H9 (cell line): ENCODE results near the gene CHRNG. TPM values are rescaled to one million over a fixed set of nuclear protein-coding genes. Genes with fewer than 3 reads are reported as not detected.

Experiments
- DNase-seq: peaks from one replicate; pipeline ENCODE4 v3.0.0-alpha.2; 2017
- H2AFZ ChIP-seq: one replicate; pipeline ENCODE4 v1.6.1; 2013; ENCODE audit warnings: mild to moderate bottlenecking, low read length, control low read depth, moderate library complexity
- H2AK5ac ChIP-seq: 2 replicates; pipeline ENCODE4 v1.6.1; 2013; ENCODE audit warnings: low read length, control low read depth, mixed read lengths; ENCODE audit not compliant: insufficient read length
- H2BK120ac ChIP-seq: one replicate; pipeline ENCODE4 v1.6.1; 2013; ENCODE audit warnings: low read depth, mild to moderate bottlenecking, low read length, control low read depth, inconsistent platforms; ENCODE audit not compliant: poor library complexity, severe bottlenecking
- H2BK12ac ChIP-seq: 2 replicates; pipeline ENCODE4 v1.6.1; 2013; ENCODE audit warnings: low read length, control low read depth, mixed read lengths, low read depth; ENCODE audit not compliant: insufficient read length
- H2BK15ac ChIP-seq: 2 replicates; pipeline ENCODE4 v1.6.1; 2013; ENCODE audit warnings: low read depth, low read length, control low read depth
- H2BK20ac ChIP-seq: one replicate; pipeline ENCODE4 v1.6.1; 2013; ENCODE audit warnings: low read depth, mild to moderate bottlenecking, low read length, control low read depth, inconsistent platforms; ENCODE audit not compliant: poor library complexity, severe bottlenecking
- H2BK5ac ChIP-seq: 2 replicates; pipeline ENCODE4 v1.6.1; 2013; ENCODE audit warnings: low read length, control low read depth, mixed read lengths; ENCODE audit not compliant: insufficient read length
- H3K14ac ChIP-seq: 2 replicates; pipeline ENCODE4 v1.6.1; 2013; ENCODE audit warnings: low read length, control low read depth; ENCODE audit not compliant: insufficient read depth
- H3K18ac ChIP-seq: 2 replicates; pipeline ENCODE4 v1.6.1; 2013; ENCODE audit warnings: low read depth, mild to moderate bottlenecking, mixed read lengths, low read length, control low read depth; ENCODE audit not compliant: insufficient read length
- H3K23ac ChIP-seq: 2 replicates; pipeline ENCODE4 v1.6.1; 2013; ENCODE audit warnings: low read length, control low read depth, mixed read lengths, low read depth; ENCODE audit not compliant: insufficient read length
- H3K23me2 ChIP-seq: 2 replicates; pipeline ENCODE4 v1.6.1; 2013; ENCODE audit warnings: low read depth, mild to moderate bottlenecking, mixed read lengths, low read length, control low read depth; ENCODE audit not compliant: insufficient read length, poor library complexity, severe bottlenecking
- H3K27ac ChIP-seq: 2 replicates; pipeline ENCODE4 v1.5.1; 2013; ENCODE audit warnings: low read length, control low read depth, mixed read lengths, low read depth; ENCODE audit not compliant: insufficient read length
- H3K27me3 ChIP-seq: 2 replicates; pipeline ENCODE4 v1.6.1; 2013; ENCODE audit warnings: low read length, control low read depth, inconsistent platforms; ENCODE audit not compliant: insufficient read depth
- H3K4ac ChIP-seq: 2 replicates; pipeline ENCODE4 v1.6.1; 2013; ENCODE audit warnings: low read depth, mild to moderate bottlenecking, control low read depth, inconsistent platforms, low read length, moderate library complexity
- H3K4me1 ChIP-seq: 2 replicates; pipeline ENCODE4 v1.6.1; 2013; ENCODE audit warnings: low read length, control low read depth, inconsistent platforms; ENCODE audit not compliant: insufficient read depth
- H3K4me2 ChIP-seq: 2 replicates; pipeline ENCODE4 v1.6.1; 2013; ENCODE audit warnings: low read length, control low read depth, mixed read lengths; ENCODE audit not compliant: insufficient read length, insufficient read depth
- H3K56ac ChIP-seq: 2 replicates; pipeline ENCODE4 v1.6.1; 2013; ENCODE audit warnings: low read depth, mild to moderate bottlenecking, mixed read lengths, low read length, control low read depth; ENCODE audit not compliant: insufficient read length
- H3K79me1 ChIP-seq: 2 replicates; pipeline ENCODE4 v1.6.1; 2013; ENCODE audit warnings: low read depth, mild to moderate bottlenecking, moderate library complexity, low read length, control low read depth, inconsistent platforms; ENCODE audit not compliant: insufficient read depth, poor library complexity, severe bottlenecking
- H3K79me2 ChIP-seq: 2 replicates; pipeline ENCODE4 v1.6.1; 2013; ENCODE audit warnings: low read length, control low read depth, inconsistent platforms; ENCODE audit not compliant: insufficient read depth
- H3K9ac ChIP-seq: 2 replicates; pipeline ENCODE4 v1.6.1; 2013; ENCODE audit warnings: low read length, control low read depth, mixed read lengths; ENCODE audit not compliant: insufficient read length; ENCODE audit errors: extremely low read depth
- H3K9me3 ChIP-seq: one replicate; pipeline ENCODE4 v1.6.1; 2013; ENCODE audit warnings: low read depth, low read length, inconsistent platforms; ENCODE audit not compliant: control insufficient read depth
- H3T11ph ChIP-seq: one replicate; pipeline ENCODE4 v1.6.1; 2013; ENCODE audit warnings: mild to moderate bottlenecking, low read length, control low read depth, inconsistent platforms
- H4K20me1 ChIP-seq: one replicate; pipeline ENCODE4 v1.6.1; 2013; ENCODE audit not compliant: control insufficient read depth, insufficient read length, insufficient read depth
- H4K5ac ChIP-seq: 2 replicates; pipeline ENCODE4 v1.6.1; 2013; ENCODE audit warnings: low read depth, mild to moderate bottlenecking, mixed read lengths, low read length, control low read depth; ENCODE audit not compliant: insufficient read length
- H4K8ac ChIP-seq: replicated peaks from 2 replicates; pipeline ENCODE4 v1.6.1; 2013; ENCODE audit warnings: low read length, control low read depth, mixed read lengths, low read depth; ENCODE audit not compliant: insufficient read length
- H4K91ac ChIP-seq: 2 replicates; pipeline ENCODE4 v1.6.1; 2013; ENCODE audit warnings: low read depth, mild to moderate bottlenecking, moderate library complexity, mixed read lengths, low read length, control low read depth; ENCODE audit not compliant: insufficient read length
- H3K27ac Mint-ChIP-seq, 3 experiments: 2 replicates in 2 of 3; 3 replicates in 1 of 3; pipeline ENCODE4 v1.8.0; 2020 to 2021; ENCODE audit warnings: mixed read lengths in 3 of 3, mild to moderate bottlenecking in 1 of 3, moderate library complexity in 1 of 3
- H3K27me3 Mint-ChIP-seq: 2 replicates; pipeline ENCODE4 v1.8.0; 2021; ENCODE audit warnings: low read depth, mild to moderate bottlenecking, moderate library complexity, mixed read lengths
- H3K36me3 Mint-ChIP-seq, 3 experiments: 2 replicates in 2 of 3; 3 replicates in 1 of 3; pipeline ENCODE4 v1.8.0; 2020 to 2021; ENCODE audit warnings: low read depth in 3 of 3, mixed read lengths in 3 of 3; ENCODE audit not compliant: insufficient read depth in 1 of 3
- H3K4me1 Mint-ChIP-seq, 2 experiments: 2 replicates each; pipeline ENCODE4 v1.8.0; 2020; ENCODE audit warnings: mixed read lengths in 2 of 2
- H3K4me3 Mint-ChIP-seq, 2 experiments: 2 replicates in 1 of 2; 3 replicates in 1 of 2; pipeline ENCODE4 v1.8.0; 2020 to 2021; ENCODE audit warnings: mild to moderate bottlenecking in 2 of 2, mixed read lengths in 2 of 2, moderate library complexity in 1 of 2
- H3K9me3 Mint-ChIP-seq, 2 experiments: 2 replicates in 1 of 2; 3 replicates in 1 of 2; pipeline ENCODE4 v1.8.0; 2020; ENCODE audit warnings: mild to moderate bottlenecking in 2 of 2, mixed read lengths in 2 of 2, moderate library complexity in 1 of 2
- CTCF ChIP-seq: fragments of 200-600 bp; sonication (generic); conservative IDR thresholded peaks from 3 replicates; pipeline ENCODE4 v1.8.0; 2021; ENCODE audit warnings: antibody characterized with exemption, mild to moderate bottlenecking
- WGBS: extraction: QIAGEN DNeasy Blood & Tissue Kit; methylation state at CpG from one replicate; pipeline ENCODE4 v1.1.7; 2013; ENCODE audit warnings: missing lambda C conversion rate, low lambda C conversion rate, mixed read lengths; ENCODE audit not compliant: insufficient read length; ENCODE audit errors: extremely low coverage; 5-methylcytosine and 5-hydroxymethylcytosine counted together
- total RNA-seq: library from RNA; stranded (reverse); gene quantifications from 2 replicates; pipeline ENCODE4 v1.2.1, GENCODE V29; 2021

CHRNG gene
- total RNA-seq, 1 experiment from 2014 or later = not detected

- no peak overlapping the region for H3K4ac ChIP-seq
- no peak overlapping the region for H3K18ac ChIP-seq
- H3K79me2 ChIP-seq = no peaks in the 10 kb centered on the region
- no peaks in the 10 kb centered on the region for H4K20me1 ChIP-seq
- Mint-ChIP-seq H3K4me3 (no peak overlapping the region; a peak in 1 of 5 replicates), H3K27ac (no peak overlapping the region), H3K27me3 (peaks cover 5% of the 10 kb centered on the region; the same call in 1 of the 2 replicates), H3K36me3 (peaks cover 26 to 30% (median 27%) of the 10 kb centered on the region in 3 experiments), H3K4me1 (peaks cover 7 to 11% of the 10 kb centered on the region in 2 experiments; a peak in 3 of 4 replicates), H3K9me3 (peaks cover 7 to 8% of the 10 kb centered on the region in 2 experiments)
- H4K91ac ChIP-seq = no peak overlapping the region
- no peak overlapping the region for H2AK5ac ChIP-seq
- H3K27me3 ChIP-seq = no peaks in the 10 kb centered on the region; the same call in 1 of the 2 replicates
- no peak overlapping the region for H3K56ac ChIP-seq
- no CpG with 5 or more reads among the region's 19 CpGs for WGBS
- H3K4me2 ChIP-seq = no peak overlapping the region
- no peak overlapping the region for H2BK5ac ChIP-seq
- H3K23me2 ChIP-seq = no peaks in the 10 kb centered on the region
- H3K79me1 ChIP-seq = no peaks in the 10 kb centered on the region
- H4K5ac ChIP-seq = no peak overlapping the region
- H3K9ac ChIP-seq = no peak overlapping the region
- no peaks in the 10 kb centered on the region for H3K4me1 ChIP-seq
- H3K14ac ChIP-seq = no peak overlapping the region
- no peak overlapping the region for H2BK120ac ChIP-seq
- H3T11ph ChIP-seq = no peak overlapping the region
- no peak overlapping the region for H2BK12ac ChIP-seq
- no peaks in the 10 kb centered on the region for H3K9me3 ChIP-seq
- no peak for TF ChIP-seq CTCF
- H2BK15ac ChIP-seq = no peak overlapping the region
- DNase-seq = no peak
- no peak overlapping the region for H2BK20ac ChIP-seq
- no peak overlapping the region for H3K23ac ChIP-seq
- no peak overlapping the region for H2AFZ ChIP-seq
- H4K8ac ChIP-seq = no peak overlapping the region
- no peak overlapping the region for H3K27ac ChIP-seq
Measured at GRCh38 chr2:232543928-232544631, 4.6 kb downstream of the CHRNG start.
